Heart left ventricle (tissue), 13 donors: Measurements from ENCODE around the gene PLSCR5.

ENCODE experiments used
- POLR2A ChIP-seq, 2 donors: fragments of 450-650 bp; IDR thresholded peaks; one replicate each; pipeline ENCODE4 v1.6.1; 2017; ENCODE audit warnings: antibody characterized with exemption in 2 of 2, mild to moderate bottlenecking in 2 of 2, moderate library complexity in 2 of 2
- TF ChIP-seq, protein P1 (sequence below), 12 donors: fragments of 200-600 bp; sonication (generic) in 4 of 12; IDR thresholded peaks; one replicate each; pipeline versions ENCODE4 v1.5.0 to v1.8.0; 2018 to 2022; ENCODE audit warnings: antibody characterized with exemption in 12 of 12, mild to moderate bottlenecking in 5 of 12
- donor health status: ischemic (EF 13 %, LVEDD 7.1; RV severe dilation, severe dysfunction).
- donor health status: DM: no; HTN: yes; CAD: no.
- donor health status: DM: no; HTN: no; CAD: no.
- donor health status: ischemic (EF 25% LVEDD 6.9; RV normal size, moderate dysfunction).
- donor health status: ischemic (EF 25% LVEDD 5.7; RV mildly dilated, moderate dysfunction).
- donor health status: ischemic (EF 35%, LVEDD 5.7; RV mildly dilated, moderate dysfunction).
- donor health status: nonischemic (EF 11% LVEDD 7.7; RV severe dilation, severe dysfunction).
- donor health status: DM: yes; HTN: yes; CAD: no.
- donor health status: PGD.
- donor health status: ischemic (EF 29% LVEDD 5.4; RV normal size, mild dysfunction).
- donor health status: nonischemic (EF 23%, LVEDD 6.1; RV moderate dilation, normal function).

DNA sequence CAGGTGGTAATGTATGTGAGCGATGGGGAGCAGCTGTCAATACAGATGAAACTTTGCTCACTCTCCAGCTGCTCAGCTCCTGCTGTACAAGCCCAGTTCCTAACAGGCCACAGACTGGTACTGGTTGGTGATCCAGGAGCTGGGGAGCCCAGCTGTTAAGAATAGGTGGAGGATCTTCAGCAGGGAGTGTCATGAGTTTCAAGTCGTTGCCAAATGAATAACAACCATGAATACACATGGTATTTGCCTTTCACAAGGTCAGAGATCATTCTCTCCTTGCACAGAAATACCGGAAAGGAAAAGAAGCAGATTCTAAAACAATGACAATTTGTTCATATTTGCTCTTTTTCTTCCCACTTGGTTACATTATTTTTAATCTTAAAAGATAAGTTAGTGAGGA lies 65.8 kb downstream of the PLSCR5 start:
- TF ChIP-seq, protein P1, sequence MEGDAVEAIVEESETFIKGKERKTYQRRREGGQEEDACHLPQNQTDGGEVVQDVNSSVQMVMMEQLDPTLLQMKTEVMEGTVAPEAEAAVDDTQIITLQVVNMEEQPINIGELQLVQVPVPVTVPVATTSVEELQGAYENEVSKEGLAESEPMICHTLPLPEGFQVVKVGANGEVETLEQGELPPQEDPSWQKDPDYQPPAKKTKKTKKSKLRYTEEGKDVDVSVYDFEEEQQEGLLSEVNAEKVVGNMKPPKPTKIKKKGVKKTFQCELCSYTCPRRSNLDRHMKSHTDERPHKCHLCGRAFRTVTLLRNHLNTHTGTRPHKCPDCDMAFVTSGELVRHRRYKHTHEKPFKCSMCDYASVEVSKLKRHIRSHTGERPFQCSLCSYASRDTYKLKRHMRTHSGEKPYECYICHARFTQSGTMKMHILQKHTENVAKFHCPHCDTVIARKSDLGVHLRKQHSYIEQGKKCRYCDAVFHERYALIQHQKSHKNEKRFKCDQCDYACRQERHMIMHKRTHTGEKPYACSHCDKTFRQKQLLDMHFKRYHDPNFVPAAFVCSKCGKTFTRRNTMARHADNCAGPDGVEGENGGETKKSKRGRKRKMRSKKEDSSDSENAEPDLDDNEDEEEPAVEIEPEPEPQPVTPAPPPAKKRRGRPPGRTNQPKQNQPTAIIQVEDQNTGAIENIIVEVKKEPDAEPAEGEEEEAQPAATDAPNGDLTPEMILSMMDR (IDR thresholded peaks at IDR 0.05), result no peak
- TF ChIP-seq POLR2A (IDR thresholded peaks at IDR 0.05), result no peak
